Measurements from ENCODE around the gene TSHZ3. TPM values are rescaled to one million over a fixed set of nuclear protein-coding genes. Genes with fewer than 3 reads are reported as not detected.

Gene TSHZ3
- total RNA-seq, 1 experiment from 2014 or later, result 3.2 TPM

GRCh38 chr19:31280287-31281006 is 68.8 kb downstream of the TSHZ3 start:
- H2BK120ac ChIP-seq (ENCODE audit: low read depth, low read length, poor library complexity, severe bottlenecking), result no peak overlapping the region
- no peak overlapping the region for H3K18ac ChIP-seq (ENCODE audit: insufficient read length, low read depth, low read length)
- H3K4me3 Mint-ChIP-seq, result no peak overlapping the region
- peaks cover 2% of the 10 kb centered on the region; the same call in 1 of the 2 replicates for H3K79me2 ChIP-seq (ENCODE audit: insufficient read depth, low read length)
- H3K9me3 Mint-ChIP-seq, result no peaks in the 10 kb centered on the region
- no peak overlapping the region for H2BK20ac ChIP-seq (ENCODE audit: low read depth, low read length, poor library complexity, severe bottlenecking)
- H4K20me1 ChIP-seq (ENCODE audit: control insufficient read depth, insufficient read depth, insufficient read length), result no peaks in the 10 kb centered on the region
- no peaks in the 10 kb centered on the region for H3K27me3 Mint-ChIP-seq (ENCODE audit: low read depth)
- no peaks in the 10 kb centered on the region for H3K27me3 ChIP-seq (ENCODE audit: insufficient read depth, low read length)
- no peak overlapping the region for H2AK5ac ChIP-seq (ENCODE audit: insufficient read length, low read length)
- no peak overlapping the region for H4K8ac ChIP-seq (replicated peaks; ENCODE audit: insufficient read length, low read depth, low read length)
- H2AFZ ChIP-seq (ENCODE audit: low read length), result no peak overlapping the region
- H4K91ac ChIP-seq (ENCODE audit: insufficient read length, low read depth, low read length), result no peak overlapping the region
- no peaks in the 10 kb centered on the region for H3K9me3 ChIP-seq (ENCODE audit: control insufficient read depth, low read depth, low read length)
- no peaks in the 10 kb centered on the region for H3K79me1 ChIP-seq (ENCODE audit: insufficient read depth, low read depth, low read length, poor library complexity, severe bottlenecking)
- no peak overlapping the region for H3K4ac ChIP-seq (ENCODE audit: low read depth, low read length)
- H2BK12ac ChIP-seq (ENCODE audit: insufficient read length, low read depth, low read length), result no peak overlapping the region
- no peak overlapping the region for H3K14ac ChIP-seq (ENCODE audit: insufficient read depth, low read length)
- WGBS (ENCODE audit: extremely low coverage, insufficient read length, low lambda C conversion rate), result no CpG with 5 or more reads among the region's 11 CpGs
- no peak overlapping the region for H3K9ac ChIP-seq (ENCODE audit: extremely low read depth, insufficient read length, low read length)
- no peaks in the 10 kb centered on the region for H3K23me2 ChIP-seq (ENCODE audit: insufficient read length, low read depth, low read length, poor library complexity, severe bottlenecking)
- peaks cover 17 to 25% of the 10 kb centered on the region in 2 experiments for H3K4me1 Mint-ChIP-seq
- no peak overlapping the region for H3K27ac ChIP-seq (ENCODE audit: insufficient read length, low read depth, low read length)
- H3K4me2 ChIP-seq (ENCODE audit: insufficient read depth, insufficient read length, low read length), result no peak overlapping the region
- no peak overlapping the region for H3K23ac ChIP-seq (ENCODE audit: insufficient read length, low read depth, low read length)
- no peak for DNase-seq
- no peak overlapping the region for H2BK5ac ChIP-seq (ENCODE audit: insufficient read length, low read length)
- peaks cover 6% of the 10 kb centered on the region; the same call in 1 of the 2 replicates for H3K4me1 ChIP-seq (ENCODE audit: insufficient read depth, low read length)
- no peak overlapping the region for H2BK15ac ChIP-seq (ENCODE audit: low read depth, low read length)
- no peak overlapping the region for H3K56ac ChIP-seq (ENCODE audit: insufficient read length, low read depth, low read length)
- H3K36me3 Mint-ChIP-seq (ENCODE audit: insufficient read depth in 1 of 3, low read depth in 3 of 3), result peaks cover 3 to 19% (median 15%) of the 10 kb centered on the region in 3 experiments; a peak in 5 of 7 replicates
- H4K5ac ChIP-seq (ENCODE audit: insufficient read length, low read depth, low read length), result no peak overlapping the region
- no peak overlapping the region; a peak in 1 of 7 replicates for H3K27ac Mint-ChIP-seq
- TF ChIP-seq, protein P1, sequence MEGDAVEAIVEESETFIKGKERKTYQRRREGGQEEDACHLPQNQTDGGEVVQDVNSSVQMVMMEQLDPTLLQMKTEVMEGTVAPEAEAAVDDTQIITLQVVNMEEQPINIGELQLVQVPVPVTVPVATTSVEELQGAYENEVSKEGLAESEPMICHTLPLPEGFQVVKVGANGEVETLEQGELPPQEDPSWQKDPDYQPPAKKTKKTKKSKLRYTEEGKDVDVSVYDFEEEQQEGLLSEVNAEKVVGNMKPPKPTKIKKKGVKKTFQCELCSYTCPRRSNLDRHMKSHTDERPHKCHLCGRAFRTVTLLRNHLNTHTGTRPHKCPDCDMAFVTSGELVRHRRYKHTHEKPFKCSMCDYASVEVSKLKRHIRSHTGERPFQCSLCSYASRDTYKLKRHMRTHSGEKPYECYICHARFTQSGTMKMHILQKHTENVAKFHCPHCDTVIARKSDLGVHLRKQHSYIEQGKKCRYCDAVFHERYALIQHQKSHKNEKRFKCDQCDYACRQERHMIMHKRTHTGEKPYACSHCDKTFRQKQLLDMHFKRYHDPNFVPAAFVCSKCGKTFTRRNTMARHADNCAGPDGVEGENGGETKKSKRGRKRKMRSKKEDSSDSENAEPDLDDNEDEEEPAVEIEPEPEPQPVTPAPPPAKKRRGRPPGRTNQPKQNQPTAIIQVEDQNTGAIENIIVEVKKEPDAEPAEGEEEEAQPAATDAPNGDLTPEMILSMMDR (conservative IDR thresholded peaks at IDR 0.05), result no peak
- no peak overlapping the region for H3T11ph ChIP-seq (ENCODE audit: low read length)
